CD4-positive, alpha-beta T cell (primary cell): Measurements from ENCODE around the gene TESK2. TPM values are rescaled to one million over a fixed set of nuclear protein-coding genes. Genes with fewer than 3 reads are reported as not detected.

Experiments
- ATAC-seq: fragments of 200-7000 bp; cut with Tn5 transposase; one replicate; pipeline ENCODE4 v1.10.0; 2022; ENCODE audit warnings: mild to moderate bottlenecking; ENCODE audit not compliant: poor library complexity
- CTCF ChIA-PET: fragments of 350-600 bp; sonication (Branson Sonifier 250); formaldehyde crosslinking; loops from one replicate; lab custom pipeline; 2021; ENCODE audit warnings: antibody characterized with exemption, inconsistent platforms; lab: Charles Lee
- POLR2A ChIA-PET: fragments of 350-600 bp; sonication (Branson Sonifier 250); formaldehyde crosslinking; loops from one replicate; lab custom pipeline; 2021; ENCODE audit warnings: antibody characterized with exemption, inconsistent platforms; lab: Charles Lee
- DNase-seq, 14 experiments: peaks; one replicate each; pipeline ENCODE4 v3.0.0-alpha.2; 2013 to 2020; ENCODE audit warnings: mixed read lengths in 2 of 14
- H3K27ac ChIP-seq, 2 donors: one replicate each; pipeline versions ENCODE4 v1.5.1 to v1.7.0; 2013; ENCODE audit warnings: low read length in 2 of 2, low read depth in 1 of 2, mild to moderate bottlenecking in 1 of 2
- H3K27me3 ChIP-seq, 2 experiments: 1 replicate in 1 of 2; 2 replicates in 1 of 2; pipeline versions ENCODE4 v1.6.1 to v1.7.0; 2013; ENCODE audit warnings: low read length in 2 of 2, control low read depth in 1 of 2, mild to moderate bottlenecking in 1 of 2, moderate library complexity in 1 of 2; ENCODE audit not compliant: insufficient read depth in 2 of 2, control insufficient read depth in 1 of 2
- H3K36me3 ChIP-seq: one replicate; pipeline ENCODE4 v1.6.1; 2013; ENCODE audit warnings: low read length, control low read depth; ENCODE audit not compliant: insufficient read depth
- H3K4me1 ChIP-seq: one replicate; pipeline ENCODE4 v1.6.1; 2013; ENCODE audit warnings: low read length, control low read depth; ENCODE audit not compliant: insufficient read depth
- H3K4me3 ChIP-seq: one replicate; pipeline ENCODE4 v1.5.1; 2013; ENCODE audit warnings: mild to moderate bottlenecking, low read length, moderate library complexity
- H3K9me3 ChIP-seq, 2 experiments: 1 replicate in 1 of 2; 2 replicates in 1 of 2; pipeline versions ENCODE4 v1.6.1 to v1.7.0; 2013; ENCODE audit warnings: low read length in 2 of 2, mild to moderate bottlenecking in 2 of 2, control low read depth in 1 of 2, moderate library complexity in 1 of 2; ENCODE audit not compliant: control insufficient read depth in 1 of 2, insufficient read depth in 1 of 2
- H3K27ac Mint-ChIP-seq: one replicate; pipeline ENCODE4 v1.8.0; 2020; ENCODE audit warnings: mixed read lengths
- H3K27me3 Mint-ChIP-seq: one replicate; pipeline ENCODE4 v1.8.0; 2021; ENCODE audit warnings: mixed read lengths
- H3K36me3 Mint-ChIP-seq: one replicate; pipeline ENCODE4 v1.8.0; 2021; ENCODE audit warnings: low read depth, mixed read lengths
- H3K4me1 Mint-ChIP-seq: one replicate; pipeline ENCODE4 v1.8.0; 2021; ENCODE audit warnings: low read depth, mixed read lengths
- H3K4me3 Mint-ChIP-seq: one replicate; pipeline ENCODE4 v1.8.0; 2020; ENCODE audit warnings: mild to moderate bottlenecking, mixed read lengths
- H3K9me3 Mint-ChIP-seq: one replicate; pipeline ENCODE4 v1.8.0; 2020; ENCODE audit warnings: mixed read lengths
- CTCF ChIP-seq: fragments of 200-600 bp; IDR thresholded peaks from one replicate; pipeline ENCODE4 v1.8.0; 2022; ENCODE audit warnings: antibody characterized with exemption, mild to moderate bottlenecking
- intact Hi-C, 2 experiments: fragments of 100-400 bp; cut with DNase I in 1 of 2; cut with micrococcal nuclease in 1 of 2; formaldehyde crosslinking; loops; one replicate each; pipeline versions ENCODE4 v1.15.1 to v1.9.0; 2023 to 2025; cut with DNase I, micrococcal nuclease
- total RNA-seq, 174 experiments: library from RNA in 2 of 174; stranded (reverse) in 2 of 174; gene quantifications; one replicate each; pipeline ENCODE4 v1.2.3 and lab custom pipeline; 2021 to 2026

Gene TESK2
- total RNA-seq, 2 experiments from 2014 or later, result 2.8 to 3.4 TPM

- no peak overlapping the region for H3K4me3 ChIP-seq
- no peaks in the 10 kb centered on the region for H3K9me3 Mint-ChIP-seq
- no peak overlapping the region for H3K27ac ChIP-seq
- CTCF ChIA-PET, result no interaction called here
- H3K27ac Mint-ChIP-seq, result no peak overlapping the region
- no peak for TF ChIP-seq CTCF
- no peaks in the 10 kb centered on the region for H3K4me1 Mint-ChIP-seq
- intact Hi-C loops, result no loop called here
- DNase-seq (no peak), ATAC-seq (no peak)
- no peaks in the 10 kb centered on the region for H3K4me1 ChIP-seq
- H3K4me3 Mint-ChIP-seq, result no peak overlapping the region
- H3K36me3 ChIP-seq, result no peaks in the 10 kb centered on the region
- H3K27me3 ChIP-seq, result no peaks in the 10 kb centered on the region
- H3K27me3 Mint-ChIP-seq, result no peaks in the 10 kb centered on the region
- POLR2A ChIA-PET, result no interaction called here
- H3K9me3 ChIP-seq, result no peaks in the 10 kb centered on the region
- no peaks in the 10 kb centered on the region for H3K36me3 Mint-ChIP-seq
Measured at GRCh38 chr1:45380125-45380524, 110.8 kb downstream of the TESK2 start.

DNA sequence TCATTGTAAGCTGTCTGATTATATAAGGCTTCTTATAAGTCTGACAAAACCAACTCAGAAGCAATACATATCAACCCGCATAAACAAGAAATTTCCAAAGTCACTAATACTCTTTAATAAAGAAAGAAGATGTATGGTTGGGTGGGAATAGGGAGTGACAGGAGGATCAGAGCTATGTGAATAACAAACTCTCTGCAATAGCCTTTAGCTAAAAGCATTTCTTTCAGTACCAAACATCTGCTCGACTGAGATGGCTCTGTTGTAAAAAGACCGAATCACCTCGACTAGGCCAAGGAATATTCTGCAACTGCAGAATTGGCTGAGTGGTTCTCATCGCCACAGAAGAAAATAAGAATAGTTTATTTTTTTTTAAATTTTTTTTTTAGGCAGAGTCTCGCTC, 111.4 kb downstream of the TESK2 start:
- Histone ChIP-seq H3K4me3 (no peak overlapping the region), H3K4me1 (no peaks in the 10 kb centered on the region), H3K27me3 (no peaks in the 10 kb centered on the region), H3K27ac (no peak overlapping the region), H3K9me3 (no peaks in the 10 kb centered on the region), H3K36me3 (no peaks in the 10 kb centered on the region)
- Mint-ChIP-seq H3K9me3 (no peaks in the 10 kb centered on the region), H3K4me1 (no peaks in the 10 kb centered on the region), H3K27ac (no peak overlapping the region), H3K36me3 (no peaks in the 10 kb centered on the region), H3K4me3 (no peak overlapping the region), H3K27me3 (no peaks in the 10 kb centered on the region)
- DNase-seq, result no peak
- ChIA-PET POLR2A (no interaction called here), CTCF (no interaction called here)
- TF ChIP-seq CTCF, result no peak
- intact Hi-C loops, result no loop called here
- no peak for ATAC-seq

- no peak overlapping the region for H3K27ac Mint-ChIP-seq
- no peak overlapping the region for H3K4me3 Mint-ChIP-seq
Measured at GRCh38 chr1:45378184-45378583, 112.8 kb downstream of the TESK2 start.

More at GRCh38 chr1:45378184-45378583, 112.8 kb downstream of the TESK2 start:
- no peak for DNase-seq
- Histone ChIP-seq H3K27me3 (no peaks in the 10 kb centered on the region), H3K9me3 (no peaks in the 10 kb centered on the region), H3K27ac (no peak overlapping the region), H3K36me3 (no peaks in the 10 kb centered on the region), H3K4me1 (no peaks in the 10 kb centered on the region), H3K4me3 (no peak overlapping the region)
- intact Hi-C loops, result no loop called here
- Mint-ChIP-seq H3K27me3 (no peaks in the 10 kb centered on the region), H3K36me3 (no peaks in the 10 kb centered on the region), H3K4me1 (no peaks in the 10 kb centered on the region), H3K9me3 (no peaks in the 10 kb centered on the region)
- ChIA-PET POLR2A (interaction anchor here (0.6 kb wide), 1 partner anchor 140 kb away, joined by 3 read pairs; no protein-coding TSS in a partner anchor), CTCF (interaction anchor here (1.8 kb wide), 1 partner anchor 115 kb away, joined by 3 read pairs; no protein-coding TSS in a partner anchor)
- TF ChIP-seq CTCF, result no peak
- no peak for ATAC-seq
